Measurements from ENCODE around the gene CSGALNACT2.

The CSGALNACT2 gene

GRCh38 chr10:43160046-43160920 lies 22.0 kb downstream of the CSGALNACT2 start:
- Histone ChIP-seq H3K27ac (ENCODE audit: low read length) (no peak overlapping the region), H3K9me3 (ENCODE audit: control insufficient read depth, low read depth, low read length) (no peaks in the 10 kb centered on the region), H3K4me1 (ENCODE audit: control insufficient read depth, low read depth, low read length) (no peaks in the 10 kb centered on the region), H3K9ac (ENCODE audit: low read length) (no peak overlapping the region), H3K36me3 (ENCODE audit: control insufficient read depth, low read depth, low read length) (no peaks in the 10 kb centered on the region), H3K4me3 (ENCODE audit: low read length) (no peak overlapping the region), H3K27me3 (ENCODE audit: control insufficient read depth, insufficient read depth, low read length) (no peaks in the 10 kb centered on the region)

- Histone ChIP-seq H3K27me3 (ENCODE audit: control insufficient read depth, insufficient read depth, low read length) (no peaks in the 10 kb centered on the region), H3K4me1 (ENCODE audit: control insufficient read depth, low read depth, low read length) (no peaks in the 10 kb centered on the region), H3K9me3 (ENCODE audit: control insufficient read depth, low read depth, low read length) (no peaks in the 10 kb centered on the region), H3K9ac (ENCODE audit: low read length) (no peak overlapping the region), H3K36me3 (ENCODE audit: control insufficient read depth, low read depth, low read length) (no peaks in the 10 kb centered on the region), H3K27ac (ENCODE audit: low read length) (no peak overlapping the region), H3K4me3 (ENCODE audit: low read length) (no peak overlapping the region)
These were observed 22.6 kb downstream of the CSGALNACT2 start for GRCh38 chr10:43160921-43161255.

- Histone ChIP-seq H3K27me3 (ENCODE audit: control insufficient read depth, insufficient read depth, low read length) (no peaks in the 10 kb centered on the region), H3K9me3 (ENCODE audit: control insufficient read depth, low read depth, low read length) (no peaks in the 10 kb centered on the region), H3K4me1 (ENCODE audit: control insufficient read depth, low read depth, low read length) (no peaks in the 10 kb centered on the region), H3K4me3 (ENCODE audit: low read length) (no peak overlapping the region), H3K27ac (ENCODE audit: low read length) (no peak overlapping the region), H3K9ac (ENCODE audit: low read length) (no peak overlapping the region), H3K36me3 (ENCODE audit: control insufficient read depth, low read depth, low read length) (no peaks in the 10 kb centered on the region)
These were observed 24.4 kb downstream of the CSGALNACT2 start for GRCh38 chr10:43162604-43163003.

GRCh38 chr10:43166207-43166879 lies 28.1 kb downstream of the CSGALNACT2 start:
- Histone ChIP-seq H3K9ac (ENCODE audit: low read length) (no peak overlapping the region), H3K9me3 (ENCODE audit: control insufficient read depth, low read depth, low read length) (no peaks in the 10 kb centered on the region), H3K27me3 (ENCODE audit: control insufficient read depth, insufficient read depth, low read length) (no peaks in the 10 kb centered on the region), H3K4me1 (ENCODE audit: control insufficient read depth, low read depth, low read length) (no peaks in the 10 kb centered on the region), H3K36me3 (ENCODE audit: control insufficient read depth, low read depth, low read length) (no peaks in the 10 kb centered on the region), H3K27ac (ENCODE audit: low read length) (no peak overlapping the region), H3K4me3 (ENCODE audit: low read length) (no peak overlapping the region)

GRCh38 chr10:43166880-43167497 lies 28.7 kb downstream of the CSGALNACT2 start:
- H3K9me3 ChIP-seq (ENCODE audit: control insufficient read depth, low read depth, low read length): no peaks in the 10 kb centered on the region
- H3K4me3 ChIP-seq (ENCODE audit: low read length): no peak overlapping the region
- H3K36me3 ChIP-seq (ENCODE audit: control insufficient read depth, low read depth, low read length): no peaks in the 10 kb centered on the region
- no peaks in the 10 kb centered on the region for H3K27me3 ChIP-seq (ENCODE audit: control insufficient read depth, insufficient read depth, low read length)
- H3K4me1 ChIP-seq (ENCODE audit: control insufficient read depth, low read depth, low read length): peaks cover 4% of the 10 kb centered on the region
- no peak overlapping the region for H3K27ac ChIP-seq (ENCODE audit: low read length)
- H3K9ac ChIP-seq (ENCODE audit: low read length): no peak overlapping the region

- Histone ChIP-seq H3K9me3 (ENCODE audit: control insufficient read depth, low read depth, low read length) (no peaks in the 10 kb centered on the region), H3K4me3 (ENCODE audit: low read length) (no peak overlapping the region), H3K27me3 (ENCODE audit: control insufficient read depth, insufficient read depth, low read length) (no peaks in the 10 kb centered on the region), H3K27ac (ENCODE audit: low read length) (no peak overlapping the region), H3K4me1 (ENCODE audit: control insufficient read depth, low read depth, low read length) (peaks cover 4% of the 10 kb centered on the region), H3K9ac (ENCODE audit: low read length) (no peak overlapping the region), H3K36me3 (ENCODE audit: control insufficient read depth, low read depth, low read length) (no peaks in the 10 kb centered on the region)
These were observed 29.2 kb downstream of the CSGALNACT2 start for GRCh38 chr10:43167498-43167889.

GRCh38 chr10:43170491-43170890 lies 32.2 kb downstream of the CSGALNACT2 start:
- Histone ChIP-seq H3K27ac (ENCODE audit: low read length) (no peak overlapping the region), H3K9ac (ENCODE audit: low read length) (no peak overlapping the region), H3K4me3 (ENCODE audit: low read length) (no peak overlapping the region), H3K36me3 (ENCODE audit: control insufficient read depth, low read depth, low read length) (no peaks in the 10 kb centered on the region), H3K9me3 (ENCODE audit: control insufficient read depth, low read depth, low read length) (no peaks in the 10 kb centered on the region), H3K27me3 (ENCODE audit: control insufficient read depth, insufficient read depth, low read length) (no peaks in the 10 kb centered on the region), H3K4me1 (ENCODE audit: control insufficient read depth, low read depth, low read length) (peaks cover 4% of the 10 kb centered on the region)

- H3K27me3 ChIP-seq (ENCODE audit: control insufficient read depth, insufficient read depth, low read length): no peaks in the 10 kb centered on the region
- H3K9ac ChIP-seq (ENCODE audit: low read length): no peak overlapping the region
- H3K4me3 ChIP-seq (ENCODE audit: low read length): no peak overlapping the region
- no peak overlapping the region for H3K27ac ChIP-seq (ENCODE audit: low read length)
- H3K36me3 ChIP-seq (ENCODE audit: control insufficient read depth, low read depth, low read length): no peaks in the 10 kb centered on the region
- no peaks in the 10 kb centered on the region for H3K9me3 ChIP-seq (ENCODE audit: control insufficient read depth, low read depth, low read length)
- H3K4me1 ChIP-seq (ENCODE audit: control insufficient read depth, low read depth, low read length): peaks cover 4% of the 10 kb centered on the region
These were observed 34.4 kb downstream of the CSGALNACT2 start for GRCh38 chr10:43172645-43173044.

GRCh38 chr10:43173120-43173519 lies 34.9 kb downstream of the CSGALNACT2 start:
- H3K9me3 ChIP-seq (ENCODE audit: control insufficient read depth, low read depth, low read length): no peaks in the 10 kb centered on the region
- H3K9ac ChIP-seq (ENCODE audit: low read length): no peak overlapping the region
- H3K27ac ChIP-seq (ENCODE audit: low read length): no peak overlapping the region
- no peak overlapping the region for H3K4me3 ChIP-seq (ENCODE audit: low read length)
- no peaks in the 10 kb centered on the region for H3K36me3 ChIP-seq (ENCODE audit: control insufficient read depth, low read depth, low read length)
- peaks cover 4% of the 10 kb centered on the region for H3K4me1 ChIP-seq (ENCODE audit: control insufficient read depth, low read depth, low read length)
- no peaks in the 10 kb centered on the region for H3K27me3 ChIP-seq (ENCODE audit: control insufficient read depth, insufficient read depth, low read length)

- H3K27me3 ChIP-seq (ENCODE audit: control insufficient read depth, insufficient read depth, low read length): no peaks in the 10 kb centered on the region
- H3K4me3 ChIP-seq (ENCODE audit: low read length): no peak overlapping the region
- H3K9ac ChIP-seq (ENCODE audit: low read length): no peak overlapping the region
- H3K27ac ChIP-seq (ENCODE audit: low read length): no peak overlapping the region
- H3K36me3 ChIP-seq (ENCODE audit: control insufficient read depth, low read depth, low read length): no peaks in the 10 kb centered on the region
- H3K9me3 ChIP-seq (ENCODE audit: control insufficient read depth, low read depth, low read length): no peaks in the 10 kb centered on the region
- peaks cover 4% of the 10 kb centered on the region for H3K4me1 ChIP-seq (ENCODE audit: control insufficient read depth, low read depth, low read length)
These were observed 36.7 kb downstream of the CSGALNACT2 start for GRCh38 chr10:43174969-43175368.

- H3K9me3 ChIP-seq (ENCODE audit: control insufficient read depth, low read depth, low read length): no peaks in the 10 kb centered on the region
- no peaks in the 10 kb centered on the region for H3K27me3 ChIP-seq (ENCODE audit: control insufficient read depth, insufficient read depth, low read length)
- peaks cover 4% of the 10 kb centered on the region for H3K4me1 ChIP-seq (ENCODE audit: control insufficient read depth, low read depth, low read length)
- no peak overlapping the region for H3K27ac ChIP-seq (ENCODE audit: low read length)
- H3K4me3 ChIP-seq (ENCODE audit: low read length): no peak overlapping the region
- H3K36me3 ChIP-seq (ENCODE audit: control insufficient read depth, low read depth, low read length): no peaks in the 10 kb centered on the region
- H3K9ac ChIP-seq (ENCODE audit: low read length): no peak overlapping the region
These were observed 38.0 kb downstream of the CSGALNACT2 start for GRCh38 chr10:43176271-43176670.
